Liver (tissue), 9 donors: Measurements from ENCODE around the gene BCAN. TPM values are rescaled to one million over a fixed set of nuclear protein-coding genes. Genes with fewer than 3 reads are reported as not detected.

Source experiments
- DNase-seq: peaks from one replicate; pipeline ENCODE4 v3.0.0-alpha.2; 2017; ENCODE audit warnings: low spot score
- H3K27ac ChIP-seq, 2 donors: one replicate each; pipeline ENCODE4 v1.7.0; 2013; ENCODE audit warnings: inconsistent platforms in 2 of 2, low read length in 2 of 2, control low read depth in 1 of 2, low read depth in 1 of 2, mild to moderate bottlenecking in 1 of 2
- H3K27me3 ChIP-seq, 4 donors: one replicate each; pipeline versions ENCODE4 v1.6.1 to v1.7.0; 2013; ENCODE audit warnings: low read length in 3 of 4, inconsistent platforms in 1 of 4, mild to moderate bottlenecking in 1 of 4, moderate library complexity in 1 of 4; ENCODE audit not compliant: control insufficient read depth in 4 of 4, insufficient read depth in 4 of 4
- H3K36me3 ChIP-seq, 4 donors: one replicate each; pipeline versions ENCODE4 v1.6.1 to v1.7.0; 2013; ENCODE audit warnings: low read length in 3 of 4, mild to moderate bottlenecking in 3 of 4, low read depth in 1 of 4, moderate library complexity in 1 of 4; ENCODE audit not compliant: control insufficient read depth in 4 of 4, insufficient read depth in 3 of 4
- H3K4me1 ChIP-seq, 4 donors: one replicate each; pipeline versions ENCODE4 v1.6.1 to v1.7.0; 2013; ENCODE audit warnings: low read length in 3 of 4, mild to moderate bottlenecking in 3 of 4, moderate library complexity in 1 of 4; ENCODE audit not compliant: control insufficient read depth in 4 of 4, insufficient read depth in 4 of 4
- H3K4me3 ChIP-seq, 3 donors: one replicate each; pipeline versions ENCODE4 v1.6.1 to v1.7.0; 2013; ENCODE audit warnings: low read length in 3 of 3, control low read depth in 1 of 3, low read depth in 1 of 3, mild to moderate bottlenecking in 1 of 3
- H3K9ac ChIP-seq, 2 donors: one replicate each; pipeline ENCODE4 v1.7.0; 2013; ENCODE audit warnings: low read length in 2 of 2, mild to moderate bottlenecking in 2 of 2, moderate library complexity in 2 of 2, control low read depth in 1 of 2, low read depth in 1 of 2
- H3K9me3 ChIP-seq, 4 donors: one replicate each; pipeline versions ENCODE4 v1.6.1 to v1.7.0; 2013; ENCODE audit warnings: low read length in 3 of 4; ENCODE audit not compliant: control insufficient read depth in 4 of 4
- ATF3 ChIP-seq: IDR thresholded peaks from 2 replicates; pipeline ENCODE4 v1.6.1; 2016; ENCODE audit warnings: antibody characterized with exemption
- EGR1 ChIP-seq, 2 donors: IDR thresholded peaks; 2 replicates each; pipeline ENCODE4 v1.6.1; 2016 to 2018; ENCODE audit warnings: antibody characterized with exemption in 2 of 2, low read depth in 2 of 2
- FOXA1 ChIP-seq: IDR thresholded peaks from 2 replicates; pipeline ENCODE4 v1.6.1; 2016; ENCODE audit warnings: antibody characterized with exemption
- GABPA ChIP-seq, 2 donors: IDR thresholded peaks in 1 of 2; conservative IDR thresholded peaks in 1 of 2; 2 replicates each; pipeline ENCODE4 v1.6.1; 2016; ENCODE audit warnings: antibody characterized with exemption in 2 of 2, mild to moderate bottlenecking in 1 of 2, moderate library complexity in 1 of 2
- HNF4G ChIP-seq: IDR thresholded peaks from 2 replicates; pipeline ENCODE4 v1.6.1; 2016; ENCODE audit warnings: antibody characterized with exemption
- JUND ChIP-seq, 2 donors: IDR thresholded peaks; 2 replicates each; pipeline ENCODE4 v1.6.1; 2016; ENCODE audit warnings: antibody characterized with exemption in 2 of 2
- REST ChIP-seq: IDR thresholded peaks from 2 replicates; pipeline ENCODE4 v1.6.1; 2016; ENCODE audit warnings: antibody characterized with exemption, mild to moderate bottlenecking
- SP1 ChIP-seq: IDR thresholded peaks from 2 replicates; pipeline ENCODE4 v1.6.1; 2018; ENCODE audit warnings: antibody characterized with exemption, mild to moderate bottlenecking
- TAF1 ChIP-seq: conservative IDR thresholded peaks from 2 replicates; pipeline ENCODE4 v1.6.1; 2016; ENCODE audit warnings: antibody characterized with exemption, mild to moderate bottlenecking
- YY1 ChIP-seq: IDR thresholded peaks from 2 replicates; pipeline ENCODE4 v1.6.1; 2016; ENCODE audit warnings: antibody characterized with exemption, mild to moderate bottlenecking
- WGBS: extraction: QIAGEN DNeasy Blood & Tissue Kit; methylation state at CpG from one replicate; pipeline ENCODE4 v1.1.7; 2013; 5-methylcytosine and 5-hydroxymethylcytosine counted together
- polyA plus RNA-seq, 2 donors: library from polyadenylated mRNA; stranded (reverse) in 1 of 2; unstranded in 1 of 2; fragments of 200-250 nt in 1 of 2; fragments of >200 nt in 1 of 2; fragmentation: Nextera tagmentation in 1 of 2; extraction: Ambion mirVana in 1 of 2; gene quantifications; one replicate each; pipeline versions ENCODE4 v1.2.1 to v1.2.3, GENCODE V29; 2013 to 2015
- total RNA-seq, 2 donors: library from RNA; depleted of rRNA; stranded (reverse); fragments of >200 nt; gene quantifications; one replicate each; pipeline ENCODE4 v1.2.3, GENCODE V29; 2014
- TF ChIP-seq, protein P1 (sequence below): fragments of 150-350 bp; IDR thresholded peaks from 2 replicates; pipeline ENCODE4 v1.5.1; 2017; ENCODE audit warnings: improper control_type of control experiment, low read depth, low read length; ENCODE audit not compliant: missing input control
- TF ChIP-seq, protein P2 (sequence below): IDR thresholded peaks from 2 replicates; pipeline ENCODE4 v1.6.1; 2016; ENCODE audit warnings: antibody characterized with exemption
- donor health status: healthy.
- donor health status: healthy.
- donor health status: healthy.
- donor health status: healthy.
- donor health status: healthy.

BCAN gene
- total and polyA plus RNA-seq, 4 donors: 0.02 TPM; not detected in 3

GRCh38 chr1:156681196-156681960, 39.5 kb downstream of the BCAN start:
- Histone ChIP-seq H3K9me3 (no peaks in the 10 kb centered on the region), H3K27me3 (peaks cover 0 to 7% (median 4%) of the 10 kb centered on the region in 4 donors), H3K36me3 (no peaks in the 10 kb centered on the region), H3K4me1 (peaks cover 0 to 8% (median 3%) of the 10 kb centered on the region in 4 donors), H3K27ac (no peak overlapping the region), H3K9ac (no peak overlapping the region), H3K4me3 (no peak overlapping the region)
- DNase-seq: no peak
- TF ChIP-seq SP1: no peak
- TF ChIP-seq, protein P1, sequence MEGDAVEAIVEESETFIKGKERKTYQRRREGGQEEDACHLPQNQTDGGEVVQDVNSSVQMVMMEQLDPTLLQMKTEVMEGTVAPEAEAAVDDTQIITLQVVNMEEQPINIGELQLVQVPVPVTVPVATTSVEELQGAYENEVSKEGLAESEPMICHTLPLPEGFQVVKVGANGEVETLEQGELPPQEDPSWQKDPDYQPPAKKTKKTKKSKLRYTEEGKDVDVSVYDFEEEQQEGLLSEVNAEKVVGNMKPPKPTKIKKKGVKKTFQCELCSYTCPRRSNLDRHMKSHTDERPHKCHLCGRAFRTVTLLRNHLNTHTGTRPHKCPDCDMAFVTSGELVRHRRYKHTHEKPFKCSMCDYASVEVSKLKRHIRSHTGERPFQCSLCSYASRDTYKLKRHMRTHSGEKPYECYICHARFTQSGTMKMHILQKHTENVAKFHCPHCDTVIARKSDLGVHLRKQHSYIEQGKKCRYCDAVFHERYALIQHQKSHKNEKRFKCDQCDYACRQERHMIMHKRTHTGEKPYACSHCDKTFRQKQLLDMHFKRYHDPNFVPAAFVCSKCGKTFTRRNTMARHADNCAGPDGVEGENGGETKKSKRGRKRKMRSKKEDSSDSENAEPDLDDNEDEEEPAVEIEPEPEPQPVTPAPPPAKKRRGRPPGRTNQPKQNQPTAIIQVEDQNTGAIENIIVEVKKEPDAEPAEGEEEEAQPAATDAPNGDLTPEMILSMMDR: no peak
- 71% methylated on average over 8 of the region's 8 CpGs for WGBS

DNA sequence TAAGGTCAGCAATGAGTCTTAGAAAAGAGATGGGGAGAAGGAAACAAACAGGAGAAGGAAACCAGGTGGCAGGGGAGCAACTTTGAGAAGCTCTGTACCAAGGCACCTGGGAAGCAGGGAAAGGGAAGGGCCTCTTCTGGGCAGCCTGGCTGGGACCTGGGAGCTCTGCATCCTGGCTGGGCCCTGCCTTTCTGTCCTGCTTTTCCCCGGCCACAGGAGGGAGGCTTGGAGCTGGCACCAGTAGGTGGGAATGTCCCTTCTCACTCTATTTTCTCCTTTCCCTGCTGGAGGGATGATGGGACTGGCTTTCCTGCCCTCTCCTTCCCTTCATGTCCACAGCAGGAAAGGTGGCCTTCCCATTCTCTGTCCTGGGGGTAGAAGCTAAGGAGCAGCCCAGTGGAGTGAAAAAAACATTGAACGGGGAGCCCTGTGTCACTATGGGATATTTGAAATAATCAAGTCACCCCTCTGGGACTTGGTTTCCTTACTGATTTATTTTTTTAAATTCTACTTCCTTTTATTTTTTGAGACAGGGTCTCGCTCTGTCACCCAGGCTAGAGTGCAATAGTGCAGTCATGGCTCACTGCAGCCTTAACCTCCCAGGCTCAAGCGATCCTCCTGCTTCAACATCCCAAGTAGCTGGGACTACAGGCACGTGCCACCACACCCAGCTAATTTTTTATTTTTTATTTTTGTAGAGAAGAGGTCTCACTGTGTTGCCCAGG, 40.4 kb downstream of the BCAN start:
- peaks cover 0 to 7% (median 4%) of the 10 kb centered on the region in 4 donors for H3K27me3 ChIP-seq
- peaks cover 0 to 7% (median under 1%) of the 10 kb centered on the region in 4 donors for H3K4me1 ChIP-seq
- H3K9me3 ChIP-seq: no peaks in the 10 kb centered on the region
- DNase-seq: no peak
- WGBS: 79% methylated on average over 5 of the region's 5 CpGs
- H3K27ac ChIP-seq: no peak overlapping the region
- no peak overlapping the region for H3K4me3 ChIP-seq
- no peak overlapping the region for H3K9ac ChIP-seq
- no peak for TF ChIP-seq FOXA1
- TF ChIP-seq, protein P2, sequence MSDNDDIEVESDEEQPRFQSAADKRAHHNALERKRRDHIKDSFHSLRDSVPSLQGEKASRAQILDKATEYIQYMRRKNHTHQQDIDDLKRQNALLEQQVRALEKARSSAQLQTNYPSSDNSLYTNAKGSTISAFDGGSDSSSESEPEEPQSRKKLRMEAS: no peak
- no peak for TF ChIP-seq TAF1
- TF ChIP-seq, protein P1: no peak
- TF ChIP-seq JUND (IDR thresholded peaks at IDR 0.05): no peak
- no peaks in the 10 kb centered on the region for H3K36me3 ChIP-seq

- Histone ChIP-seq H3K4me3 (no peak overlapping the region), H3K9ac (no peak overlapping the region), H3K9me3 (no peaks in the 10 kb centered on the region), H3K36me3 (no peaks in the 10 kb centered on the region), H3K27me3 (peaks cover 0 to 2% (median 0%) of the 10 kb centered on the region in 4 donors), H3K27ac (no peak overlapping the region), H3K4me1 (peaks cover 0 to under 1% (median under 1%) of the 10 kb centered on the region in 4 donors)
- DNase-seq: no peak
- WGBS: 71% methylated on average over 5 of the region's 5 CpGs
- TF ChIP-seq GABPA (IDR thresholded peaks at IDR 0.05 in 1 of 2, conservative IDR thresholded peaks at IDR 0.05 in 1 of 2): no peak
- TF ChIP-seq FOXA1: no peak
- TF ChIP-seq EGR1 (IDR thresholded peaks at IDR 0.05; ENCODE audit: low read depth in 2 of 2): no peak
- TF ChIP-seq, protein P1: no peak
- TF ChIP-seq, protein P2: no peak
- TF ChIP-seq ATF3: no peak
- no peak for TF ChIP-seq REST
- no peak for TF ChIP-seq TAF1
- no peak for TF ChIP-seq JUND (IDR thresholded peaks at IDR 0.05)
- no peak for TF ChIP-seq HNF4G
- TF ChIP-seq YY1: no peak
These were observed 42.4 kb downstream of the BCAN start for GRCh38 chr1:156684227-156684782.
